Heart left ventricle (tissue), 13 donors: ENCODE data around the gene UGT1A1.

Experiments used
- POLR2A ChIP-seq, 2 donors: fragments of 450-650 bp; IDR thresholded peaks; one replicate each; pipeline ENCODE4 v1.6.1; 2017; ENCODE audit warnings: antibody characterized with exemption in 2 of 2, mild to moderate bottlenecking in 2 of 2, moderate library complexity in 2 of 2
- TF ChIP-seq, protein P1 (sequence below), 12 donors: fragments of 200-600 bp; sonication (generic) in 4 of 12; IDR thresholded peaks; one replicate each; pipeline versions ENCODE4 v1.5.0 to v1.8.0; 2018 to 2022; ENCODE audit warnings: antibody characterized with exemption in 12 of 12, mild to moderate bottlenecking in 5 of 12
- donor health status: ischemic (EF 13 %, LVEDD 7.1; RV severe dilation, severe dysfunction).
- donor health status: DM: no; HTN: yes; CAD: no.
- donor health status: DM: no; HTN: no; CAD: no.
- donor health status: ischemic (EF 25% LVEDD 6.9; RV normal size, moderate dysfunction).
- donor health status: ischemic (EF 25% LVEDD 5.7; RV mildly dilated, moderate dysfunction).
- donor health status: ischemic (EF 35%, LVEDD 5.7; RV mildly dilated, moderate dysfunction).
- donor health status: nonischemic (EF 11% LVEDD 7.7; RV severe dilation, severe dysfunction).
- donor health status: DM: yes; HTN: yes; CAD: no.
- donor health status: PGD.
- donor health status: ischemic (EF 29% LVEDD 5.4; RV normal size, mild dysfunction).
- donor health status: nonischemic (EF 23%, LVEDD 6.1; RV moderate dilation, normal function).

DNA sequence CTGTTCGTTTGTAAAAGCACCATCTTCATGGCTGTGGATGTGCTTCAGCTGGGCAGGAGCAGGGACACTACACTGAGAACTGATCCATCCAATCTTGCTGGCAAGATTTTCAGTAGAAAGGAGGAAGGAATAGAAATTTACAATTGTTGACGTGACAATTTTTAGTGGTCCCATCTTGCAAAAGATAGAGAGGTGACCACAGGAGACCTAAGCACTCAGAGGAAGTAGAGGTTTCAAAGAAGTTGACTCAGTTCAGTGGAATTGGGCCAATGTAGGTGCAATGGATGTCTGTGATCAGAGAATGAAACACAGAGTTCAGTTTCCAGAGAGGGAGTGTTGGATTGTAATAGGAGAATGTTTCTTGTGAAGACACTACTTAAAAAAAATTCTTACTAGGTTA lies 45.9 kb upstream of the UGT1A1 start:
- TF ChIP-seq, protein P1, sequence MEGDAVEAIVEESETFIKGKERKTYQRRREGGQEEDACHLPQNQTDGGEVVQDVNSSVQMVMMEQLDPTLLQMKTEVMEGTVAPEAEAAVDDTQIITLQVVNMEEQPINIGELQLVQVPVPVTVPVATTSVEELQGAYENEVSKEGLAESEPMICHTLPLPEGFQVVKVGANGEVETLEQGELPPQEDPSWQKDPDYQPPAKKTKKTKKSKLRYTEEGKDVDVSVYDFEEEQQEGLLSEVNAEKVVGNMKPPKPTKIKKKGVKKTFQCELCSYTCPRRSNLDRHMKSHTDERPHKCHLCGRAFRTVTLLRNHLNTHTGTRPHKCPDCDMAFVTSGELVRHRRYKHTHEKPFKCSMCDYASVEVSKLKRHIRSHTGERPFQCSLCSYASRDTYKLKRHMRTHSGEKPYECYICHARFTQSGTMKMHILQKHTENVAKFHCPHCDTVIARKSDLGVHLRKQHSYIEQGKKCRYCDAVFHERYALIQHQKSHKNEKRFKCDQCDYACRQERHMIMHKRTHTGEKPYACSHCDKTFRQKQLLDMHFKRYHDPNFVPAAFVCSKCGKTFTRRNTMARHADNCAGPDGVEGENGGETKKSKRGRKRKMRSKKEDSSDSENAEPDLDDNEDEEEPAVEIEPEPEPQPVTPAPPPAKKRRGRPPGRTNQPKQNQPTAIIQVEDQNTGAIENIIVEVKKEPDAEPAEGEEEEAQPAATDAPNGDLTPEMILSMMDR (IDR thresholded peaks at IDR 0.05), result no peak
- no peak for TF ChIP-seq POLR2A (IDR thresholded peaks at IDR 0.05)
